Activated T-helper 1 cell treated with anti-CD3 and anti-CD28 coated beads, Interleukin-12 subunit alpha, Interleukin-12 subunit beta, Interleukin-2, Interleukin-4 antibody, amounts not matched to agents 30 ng/mL and 10 ng/mL and 1 ng/mL, durations not matched to agents 14 hours and 24 hours and 36 hours (primary cell): ENCODE data around the gene LSP1. TPM values are rescaled to one million over a fixed set of nuclear protein-coding genes. Genes with fewer than 3 reads are reported as not detected.

ENCODE experiments used
- DNase-seq: peaks from one replicate; pipeline ENCODE4 v3.0.0; 2021; ENCODE audit warnings: low spot score
- H3K27ac Mint-ChIP-seq: one replicate; pipeline ENCODE4 v1.8.0; 2021; ENCODE audit warnings: mild to moderate bottlenecking, mixed read lengths
- H3K27me3 Mint-ChIP-seq: one replicate; pipeline ENCODE4 v1.8.0; 2022; ENCODE audit warnings: mild to moderate bottlenecking, moderate library complexity, mixed read lengths; ENCODE audit not compliant: insufficient read depth
- H3K36me3 Mint-ChIP-seq: one replicate; pipeline ENCODE4 v1.8.0; 2021; ENCODE audit warnings: low read depth, mixed read lengths
- H3K4me1 Mint-ChIP-seq: one replicate; pipeline ENCODE4 v1.8.0; 2021; ENCODE audit warnings: low read depth, mixed read lengths
- H3K4me3 Mint-ChIP-seq: one replicate; pipeline ENCODE4 v1.8.0; 2021; ENCODE audit warnings: mild to moderate bottlenecking, moderate library complexity, mixed read lengths
- H3K9me3 Mint-ChIP-seq: one replicate; pipeline ENCODE4 v1.8.0; 2021; ENCODE audit warnings: mixed read lengths
- intact Hi-C: fragments of 100-400 bp; cut with micrococcal nuclease; formaldehyde crosslinking; loops from one replicate; pipeline ENCODE4 v1.15.1; 2024
- total RNA-seq: library from RNA; stranded (reverse); gene quantifications from 2 replicates; pipeline ENCODE4 v1.2.3, GENCODE V29; 2022

Gene LSP1
- total RNA-seq, 1 donor from 2014 or later, result 262 TPM

GRCh38 chr11:1916986-1917522, 64.2 kb downstream of the LSP1 start:
- Mint-ChIP-seq H3K27me3 (no peaks in the 10 kb centered on the region), H3K36me3 (no peaks in the 10 kb centered on the region), H3K9me3 (peaks cover 5% of the 10 kb centered on the region), H3K27ac (no peak overlapping the region), H3K4me3 (no peak overlapping the region), H3K4me1 (no peaks in the 10 kb centered on the region)
- no peak for DNase-seq
- intact Hi-C loops, result loop anchor here (5.0 kb wide), 1 partner anchor 35 kb away; no protein-coding TSS in a partner anchor

DNA sequence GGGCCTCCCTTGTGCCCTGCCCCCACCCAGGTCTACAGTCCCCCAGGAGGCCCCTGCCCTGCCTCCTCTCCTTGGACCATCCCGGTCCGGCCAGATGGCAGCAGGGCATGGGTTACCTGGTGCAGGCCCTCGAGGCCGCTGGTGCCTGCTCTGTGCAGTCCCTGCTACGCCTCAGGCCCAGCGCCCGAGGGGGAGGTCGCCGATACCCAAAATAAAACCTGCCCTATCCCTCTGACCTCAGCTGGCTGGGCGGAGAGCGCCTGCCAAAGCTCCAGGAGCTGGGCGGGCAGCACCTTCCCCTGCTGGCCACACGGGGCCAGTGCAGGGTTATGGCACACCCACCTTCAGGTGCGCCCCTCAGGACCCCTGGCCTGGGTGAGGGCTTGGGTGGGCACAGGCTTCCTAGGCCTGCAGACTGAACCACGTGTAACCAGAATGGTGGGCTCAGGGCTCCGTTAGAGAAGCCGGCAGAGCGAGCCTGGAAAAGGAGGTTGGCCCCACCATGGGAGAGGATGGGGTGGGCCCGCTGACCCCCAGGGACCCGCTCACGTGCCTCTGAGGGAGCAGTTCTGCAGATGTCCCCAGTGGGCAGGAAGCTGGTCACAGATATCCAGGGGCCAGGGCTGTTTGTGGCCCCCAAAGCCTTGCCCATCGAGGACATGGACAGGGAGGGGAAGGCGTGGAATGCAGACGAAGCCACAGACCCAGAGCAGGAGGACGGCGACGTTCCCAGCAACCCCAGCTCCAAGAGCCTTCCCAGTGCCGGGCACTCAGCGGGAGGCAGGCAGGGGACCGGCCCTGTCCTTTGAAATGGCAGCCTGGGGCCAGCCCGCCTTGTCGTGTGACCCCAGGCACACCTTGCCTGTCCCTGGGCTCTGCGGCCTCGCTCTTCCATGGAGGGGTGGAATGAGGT, 64.9 kb downstream of the LSP1 start:
- DNase-seq, result no peak
- intact Hi-C loops, result loop anchor here (1.0 to 5.0 kb wide), 2 partner anchors 35 to 79 kb away; partner anchors contain the start of gene TNNI2
- Mint-ChIP-seq H3K9me3 (peaks cover 5% of the 10 kb centered on the region), H3K27me3 (no peaks in the 10 kb centered on the region), H3K4me3 (no peak overlapping the region), H3K4me1 (peaks cover 2% of the 10 kb centered on the region), H3K27ac (no peak overlapping the region), H3K36me3 (no peaks in the 10 kb centered on the region)

DNA sequence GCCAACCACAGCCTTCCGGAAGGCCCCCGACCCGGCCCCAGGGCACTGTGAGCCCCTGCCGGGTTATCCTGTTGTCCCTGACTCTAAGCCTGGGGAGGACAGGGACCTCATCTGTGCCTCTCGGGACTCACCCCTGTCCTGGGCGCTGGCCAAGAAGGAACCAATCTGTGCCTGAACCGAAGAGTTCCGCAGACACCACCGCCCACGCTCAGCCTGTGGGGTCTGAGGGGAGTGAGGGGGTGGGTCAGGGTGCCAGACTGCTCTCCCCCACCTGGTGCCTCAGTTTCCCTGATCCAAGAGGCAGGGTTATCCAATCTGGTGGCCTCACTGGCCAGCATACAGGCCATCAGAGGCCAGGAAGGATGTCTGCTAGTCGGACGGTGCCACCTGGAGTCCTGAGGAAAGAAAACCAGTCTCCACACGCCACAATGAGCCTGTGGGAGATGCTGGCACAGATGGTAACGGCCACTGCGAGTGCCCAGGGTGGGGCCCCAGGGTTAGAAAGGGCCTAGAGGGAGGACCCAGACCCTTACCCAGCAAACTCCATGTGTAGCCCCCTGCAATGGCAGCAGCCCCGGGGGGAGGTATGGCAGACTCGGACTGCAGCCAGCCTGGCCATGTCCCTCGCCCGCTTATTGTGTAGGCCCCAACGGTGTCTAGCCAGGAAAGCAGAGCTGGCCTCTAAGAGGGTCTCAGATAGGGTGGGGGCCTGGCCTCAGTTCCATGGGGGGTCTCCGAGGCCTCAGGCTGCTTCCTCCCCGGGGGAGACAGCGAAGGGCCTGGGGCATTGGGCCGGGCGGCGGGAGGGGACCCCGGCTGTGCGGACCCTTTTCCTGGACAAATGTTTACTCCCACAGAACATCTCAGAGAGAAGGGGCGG, 65.8 kb downstream of the LSP1 start:
- Mint-ChIP-seq H3K36me3 (no peaks in the 10 kb centered on the region), H3K4me3 (no peak overlapping the region), H3K27me3 (peaks cover under 1% of the 10 kb centered on the region), H3K4me1 (peaks cover 4% of the 10 kb centered on the region), H3K27ac (no peak overlapping the region), H3K9me3 (peaks cover 5% of the 10 kb centered on the region)
- no peak for DNase-seq
- intact Hi-C loops, result loop anchor here (1.0 to 5.0 kb wide), 2 partner anchors 36 to 80 kb away; partner anchors contain the start of gene TNNI2

GRCh38 chr11:1919391-1920127, 66.7 kb downstream of the LSP1 start, which contains the start of gene TNNT3:
TSS of gene TNNT3 (plus strand) at chr11:1919703. CDS start at chr11:1922875, 3,172 bp downstream.
- intact Hi-C loops, result loop anchor here (5.0 kb wide), 1 partner anchor 37 kb away; no protein-coding TSS in a partner anchor
- H3K36me3 Mint-ChIP-seq, result no peaks in the 10 kb centered on the region
- no peak within 1 kb of the TSS for H3K4me3 Mint-ChIP-seq
- H3K9me3 Mint-ChIP-seq, result peaks cover 5% of the 10 kb centered on the region
- no peak within 1 kb of the TSS for H3K27ac Mint-ChIP-seq
- peaks cover 3% of the 10 kb centered on the region for H3K27me3 Mint-ChIP-seq
- peaks cover 4% of the 10 kb centered on the region for H3K4me1 Mint-ChIP-seq
- DNase-seq, result no peak

- Mint-ChIP-seq H3K4me3 (no peak overlapping the region), H3K9me3 (no peaks in the 10 kb centered on the region), H3K36me3 (no peaks in the 10 kb centered on the region), H3K4me1 (peaks cover 4% of the 10 kb centered on the region), H3K27me3 (peaks cover 3% of the 10 kb centered on the region), H3K27ac (no peak overlapping the region)
- no peak for DNase-seq
- intact Hi-C loops, result no loop called here
Observed at GRCh38 chr11:1920128-1920908, 67.4 kb downstream of the LSP1 start.

DNA sequence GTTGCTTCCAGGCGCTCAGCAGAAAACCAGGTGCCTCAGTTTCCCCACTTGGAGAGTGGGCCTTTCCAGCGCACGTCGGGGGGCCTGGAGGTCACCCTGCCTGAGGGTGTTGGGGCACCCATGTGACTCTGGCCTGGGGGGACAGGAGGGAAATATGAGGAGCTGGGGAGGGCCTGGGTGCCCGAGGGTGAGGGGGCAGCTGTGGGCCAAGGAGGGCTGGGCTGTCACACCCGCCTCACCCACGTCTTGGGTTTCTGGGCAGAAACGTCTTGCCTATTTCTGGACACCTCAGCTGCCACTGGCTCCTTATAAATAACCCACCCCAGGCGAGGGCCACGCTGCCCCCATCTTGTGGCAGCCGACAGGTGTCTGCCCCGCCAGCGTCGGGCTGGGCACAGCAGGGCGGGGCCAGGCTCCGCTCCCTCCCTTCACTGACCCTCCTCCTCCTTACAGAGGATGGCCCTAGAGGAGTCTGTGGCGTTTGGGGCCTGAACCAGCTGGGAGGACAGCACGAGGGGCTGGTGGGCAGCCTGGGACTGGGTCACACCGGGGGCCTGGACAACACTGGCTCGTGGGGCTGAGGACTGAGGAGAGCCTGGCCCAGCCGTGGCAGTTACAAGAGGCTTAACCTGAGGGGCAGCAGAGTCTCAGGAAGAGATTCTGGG, 68.2 kb downstream of the LSP1 start:
- Mint-ChIP-seq H3K4me1 (peaks cover 4% of the 10 kb centered on the region), H3K9me3 (no peaks in the 10 kb centered on the region), H3K36me3 (no peaks in the 10 kb centered on the region), H3K27ac (no peak overlapping the region), H3K27me3 (peaks cover 3% of the 10 kb centered on the region), H3K4me3 (no peak overlapping the region)
- DNase-seq, result no peak
- intact Hi-C loops, result loop anchor here (1.0 kb wide), 1 partner anchor 84 kb away; no protein-coding TSS in a partner anchor

- Mint-ChIP-seq H3K36me3 (no peaks in the 10 kb centered on the region), H3K27me3 (peaks cover 3% of the 10 kb centered on the region), H3K4me3 (no peak overlapping the region), H3K27ac (no peak overlapping the region), H3K9me3 (no peaks in the 10 kb centered on the region), H3K4me1 (peaks cover 4% of the 10 kb centered on the region)
- DNase-seq, result no peak
- intact Hi-C loops, result loop anchor here (1.0 kb wide), 1 partner anchor 84 kb away; no protein-coding TSS in a partner anchor
Observed at GRCh38 chr11:1921574-1922141, 68.8 kb downstream of the LSP1 start.

GRCh38 chr11:1922481-1923081, 69.7 kb downstream of the LSP1 start:
- H3K4me1 Mint-ChIP-seq, result peaks cover 4% of the 10 kb centered on the region
- H3K9me3 Mint-ChIP-seq, result no peaks in the 10 kb centered on the region
- H3K27me3 Mint-ChIP-seq, result peaks cover 3% of the 10 kb centered on the region
- intact Hi-C loops, result no loop called here
- H3K4me3 Mint-ChIP-seq, result no peak overlapping the region
- H3K27ac Mint-ChIP-seq, result no peak overlapping the region
- no peak for DNase-seq
- no peaks in the 10 kb centered on the region for H3K36me3 Mint-ChIP-seq

DNA sequence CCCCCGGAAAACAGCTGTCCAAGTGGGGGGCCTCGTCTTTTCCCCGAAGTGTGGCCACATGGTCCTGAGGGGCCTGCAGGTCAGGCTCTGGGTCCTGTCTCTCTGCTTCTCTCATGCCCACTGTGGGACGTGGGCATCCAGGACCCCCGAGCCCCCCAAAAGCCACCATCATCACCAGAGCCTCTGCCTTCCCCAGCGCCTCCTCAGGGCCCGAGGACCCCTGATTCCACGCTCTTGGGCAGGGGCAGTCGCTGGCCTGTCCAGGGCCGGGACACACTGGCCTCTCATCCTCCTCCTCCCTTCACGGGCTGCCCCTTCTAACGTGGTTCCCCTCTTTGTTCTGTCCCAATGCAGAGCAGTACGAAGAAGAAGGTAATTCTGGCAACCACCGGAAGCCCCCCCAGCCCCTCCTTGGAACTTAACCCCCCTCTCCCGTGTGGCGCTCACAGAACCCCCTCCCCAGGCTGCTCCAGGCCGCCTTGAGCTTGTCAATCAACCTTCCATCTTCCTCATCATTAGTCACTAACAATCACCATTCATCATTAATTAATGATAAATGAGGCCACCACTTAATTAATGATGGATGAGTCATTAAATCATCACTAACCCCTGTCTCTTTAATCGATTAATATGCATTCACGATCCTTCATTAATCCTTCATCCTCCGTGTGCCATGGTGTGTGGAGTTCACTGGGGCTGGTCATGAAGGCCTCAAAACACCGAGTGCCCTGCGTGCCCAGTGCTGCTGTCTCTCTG, 70.5 kb downstream of the LSP1 start:
- H3K27ac Mint-ChIP-seq, result no peak overlapping the region
- DNase-seq, result no peak
- intact Hi-C loops, result no loop called here

DNA sequence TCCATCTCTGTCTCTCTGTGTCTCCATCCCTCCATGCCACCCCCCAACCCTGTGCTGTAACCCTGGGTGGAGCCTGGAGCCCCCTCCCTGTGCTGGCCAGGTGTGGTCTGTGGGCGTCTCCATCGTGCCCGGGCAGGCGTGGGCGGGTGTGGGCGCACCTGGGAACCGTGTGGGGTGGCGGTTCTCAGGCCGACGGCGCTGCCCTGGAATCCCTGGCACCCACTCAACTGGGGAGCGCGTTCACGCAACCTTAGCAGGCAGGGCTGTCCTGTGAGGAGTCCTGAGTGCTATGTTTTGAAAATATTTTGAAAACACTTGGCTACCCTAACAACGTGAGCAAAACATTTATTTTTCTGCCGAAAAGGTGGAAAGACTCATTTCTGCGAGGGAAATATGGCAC, 71.3 kb downstream of the LSP1 start:
- H3K36me3 Mint-ChIP-seq, result no peaks in the 10 kb centered on the region
- peaks cover 4% of the 10 kb centered on the region for H3K4me1 Mint-ChIP-seq
- H3K9me3 Mint-ChIP-seq, result no peaks in the 10 kb centered on the region
- no peak overlapping the region for H3K4me3 Mint-ChIP-seq
- peaks cover 3% of the 10 kb centered on the region for H3K27me3 Mint-ChIP-seq
- no peak for DNase-seq
- H3K27ac Mint-ChIP-seq, result no peak overlapping the region
- intact Hi-C loops, result no loop called here

More for the DNA sequence above, 70.5 kb downstream of the LSP1 start:
- Mint-ChIP-seq H3K9me3 (no peaks in the 10 kb centered on the region), H3K36me3 (no peaks in the 10 kb centered on the region), H3K4me3 (no peak overlapping the region), H3K4me1 (peaks cover 4% of the 10 kb centered on the region), H3K27me3 (peaks cover 3% of the 10 kb centered on the region)
